Measurements from ENCODE around the gene MLLT6. TPM values are rescaled to one million over a fixed set of nuclear protein-coding genes. Genes with fewer than 3 reads are reported as not detected.
A peak's percentile ranks its signal among the peaks of the same experiment; 100 is the strongest.

The MLLT6 gene
- total RNA-seq, 2 experiments from 2014 or later = 145 to 148 TPM

DNA sequence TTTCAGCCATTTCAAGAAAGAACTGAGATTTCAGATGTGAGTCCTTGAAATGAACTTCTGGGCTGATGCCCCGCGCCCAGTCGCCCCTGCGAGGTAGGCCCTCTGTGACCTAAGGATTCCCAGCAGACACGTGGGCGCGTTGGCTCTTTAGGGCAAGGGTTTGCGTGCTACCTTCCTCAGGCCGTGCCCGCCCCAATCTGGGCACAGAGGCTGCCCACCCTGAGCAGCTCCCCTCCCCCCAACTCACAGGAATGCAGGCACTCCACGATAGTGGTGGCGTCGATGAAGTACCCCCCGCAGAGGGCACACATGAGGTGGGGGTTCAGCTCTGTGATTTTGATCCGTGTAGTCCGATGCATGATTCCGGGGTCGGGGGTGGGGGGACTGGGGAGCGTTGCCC lies 35.0 kb downstream of the MLLT6 start:
- Mint-ChIP-seq H3K9me3 (no peaks in the 10 kb centered on the region), H3K27me3 (peaks cover 6% of the 10 kb centered on the region), H3K4me1 (ENCODE audit: low read depth) (peaks cover 8% of the 10 kb centered on the region), H3K27ac (no peak overlapping the region), H3K36me3 (ENCODE audit: low read depth) (no peaks in the 10 kb centered on the region), H3K4me3 (no peak overlapping the region)
- TF ChIP-seq, protein P1, sequence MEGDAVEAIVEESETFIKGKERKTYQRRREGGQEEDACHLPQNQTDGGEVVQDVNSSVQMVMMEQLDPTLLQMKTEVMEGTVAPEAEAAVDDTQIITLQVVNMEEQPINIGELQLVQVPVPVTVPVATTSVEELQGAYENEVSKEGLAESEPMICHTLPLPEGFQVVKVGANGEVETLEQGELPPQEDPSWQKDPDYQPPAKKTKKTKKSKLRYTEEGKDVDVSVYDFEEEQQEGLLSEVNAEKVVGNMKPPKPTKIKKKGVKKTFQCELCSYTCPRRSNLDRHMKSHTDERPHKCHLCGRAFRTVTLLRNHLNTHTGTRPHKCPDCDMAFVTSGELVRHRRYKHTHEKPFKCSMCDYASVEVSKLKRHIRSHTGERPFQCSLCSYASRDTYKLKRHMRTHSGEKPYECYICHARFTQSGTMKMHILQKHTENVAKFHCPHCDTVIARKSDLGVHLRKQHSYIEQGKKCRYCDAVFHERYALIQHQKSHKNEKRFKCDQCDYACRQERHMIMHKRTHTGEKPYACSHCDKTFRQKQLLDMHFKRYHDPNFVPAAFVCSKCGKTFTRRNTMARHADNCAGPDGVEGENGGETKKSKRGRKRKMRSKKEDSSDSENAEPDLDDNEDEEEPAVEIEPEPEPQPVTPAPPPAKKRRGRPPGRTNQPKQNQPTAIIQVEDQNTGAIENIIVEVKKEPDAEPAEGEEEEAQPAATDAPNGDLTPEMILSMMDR (IDR thresholded peaks at IDR 0.05) = no peak
- ChIA-PET CTCF (no interaction called here), POLR2A (interaction anchor here (1.0 kb wide), 1 partner anchor 55 kb away, joined by 3 read pairs; no protein-coding TSS in a partner anchor)
- intact Hi-C loops (cut with micrococcal nuclease) = no loop called here
- no peak for DNase-seq
- no peak for ATAC-seq

DNA sequence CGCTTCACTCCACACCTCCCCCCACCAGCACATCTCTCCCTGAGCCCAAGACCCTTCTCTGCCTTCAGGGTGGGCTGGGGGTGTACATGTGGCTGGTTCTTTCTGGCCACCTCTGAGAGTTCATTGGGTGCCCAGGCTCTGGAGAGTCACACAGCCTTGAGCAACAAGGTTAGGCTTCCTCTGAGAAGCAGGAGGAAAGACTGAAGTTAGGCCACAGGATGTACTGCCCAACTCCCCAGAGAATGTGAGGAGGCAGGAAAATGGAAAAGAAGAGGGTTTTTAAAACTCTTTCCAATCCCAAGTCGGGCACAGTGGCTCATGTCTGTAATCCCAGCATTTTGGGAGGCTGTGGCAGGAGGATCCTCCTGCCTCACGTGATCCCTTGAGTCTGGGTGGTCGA lies 35.7 kb downstream of the MLLT6 start:
- no peaks in the 10 kb centered on the region for H3K36me3 Mint-ChIP-seq (ENCODE audit: low read depth)
- TF ChIP-seq, protein P1 (IDR thresholded peaks at IDR 0.05) = no peak
- POLR2A ChIA-PET = no interaction called here
- intact Hi-C loops (cut with micrococcal nuclease) = no loop called here
- DNase-seq (no peak), ATAC-seq (no peak)
- H3K4me1 Mint-ChIP-seq (ENCODE audit: low read depth) = peaks cover 3% of the 10 kb centered on the region
- H3K27ac Mint-ChIP-seq = no peak overlapping the region
- no peaks in the 10 kb centered on the region for H3K9me3 Mint-ChIP-seq
- peaks cover 11% of the 10 kb centered on the region for H3K27me3 Mint-ChIP-seq
- H3K4me3 Mint-ChIP-seq = no peak overlapping the region
- CTCF ChIA-PET = no interaction called here

DNA sequence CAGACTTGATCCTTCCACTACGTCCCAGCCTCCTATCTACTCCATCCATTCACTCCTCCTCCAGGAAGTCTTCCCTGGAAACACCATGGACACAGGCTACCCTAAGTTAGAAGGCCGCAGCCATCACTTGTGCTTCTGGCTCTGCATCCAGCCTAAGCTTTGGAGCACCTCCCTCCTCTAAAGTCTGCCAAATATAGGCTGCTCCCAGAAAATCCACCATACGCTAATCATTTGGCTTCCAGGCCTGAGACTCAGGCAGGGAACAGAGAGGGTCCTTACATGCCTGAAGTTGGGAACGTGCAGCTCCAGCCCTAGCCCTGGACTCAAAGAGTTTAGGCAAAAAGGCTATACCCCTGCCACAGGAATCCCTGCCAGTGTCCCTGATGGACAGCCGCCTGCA lies 36.4 kb downstream of the MLLT6 start:
- no peak for DNase-seq
- TF ChIP-seq, protein P1 (IDR thresholded peaks at IDR 0.05) = no peak
- ChIA-PET POLR2A (interaction anchor here (1.7 to 2.0 kb wide), 2 partner anchors 11 to 13 kb away, joined by 5 read pairs; no protein-coding TSS in a partner anchor), CTCF (interaction anchor here (1.0 kb wide), 1 partner anchor 11 kb away, joined by 4 read pairs; no protein-coding TSS in a partner anchor)
- Mint-ChIP-seq H3K36me3 (ENCODE audit: low read depth) (no peaks in the 10 kb centered on the region), H3K27ac (no peak overlapping the region), H3K9me3 (no peaks in the 10 kb centered on the region), H3K4me1 (ENCODE audit: low read depth) (peaks cover 9% of the 10 kb centered on the region), H3K27me3 (peaks cover 17% of the 10 kb centered on the region), H3K4me3 (no peak overlapping the region)
- intact Hi-C loops (cut with micrococcal nuclease) = no loop called here
- no peak for ATAC-seq

DNA sequence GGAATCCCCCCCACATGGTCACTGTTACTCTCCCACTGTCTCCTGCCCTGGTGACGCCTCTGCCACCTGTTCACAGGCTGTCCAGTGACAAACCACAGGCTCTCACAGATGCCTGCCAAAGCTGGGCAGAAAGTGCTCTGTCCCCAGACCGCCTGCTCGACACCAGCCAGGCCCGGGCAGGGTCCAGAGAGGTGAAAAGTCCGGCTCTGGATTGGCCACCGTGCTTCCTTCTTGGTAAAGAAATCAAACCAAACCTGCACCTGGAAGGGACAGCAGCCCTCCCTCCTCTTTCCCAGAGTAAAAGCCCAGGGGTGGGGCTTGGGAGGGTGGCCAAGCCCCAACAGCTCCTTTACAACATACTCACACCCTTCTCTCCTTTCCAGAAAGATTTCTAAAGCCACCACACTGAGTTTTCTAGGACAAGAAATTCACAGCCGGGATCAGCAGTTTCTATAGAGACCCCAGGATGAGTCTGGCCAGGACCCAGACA lies 36.9 kb downstream of the MLLT6 start:
- no peaks in the 10 kb centered on the region for H3K36me3 Mint-ChIP-seq (ENCODE audit: low read depth)
- no peak overlapping the region for H3K4me3 Mint-ChIP-seq
- peaks cover 22% of the 10 kb centered on the region for H3K27me3 Mint-ChIP-seq
- intact Hi-C loops (cut with micrococcal nuclease) = no loop called here
- no peaks in the 10 kb centered on the region for H3K9me3 Mint-ChIP-seq
- ATAC-seq (no peak), DNase-seq (no peak)
- H3K27ac Mint-ChIP-seq = no peak overlapping the region
- POLR2A ChIA-PET = interaction anchor here (1.7 to 2.3 kb wide), 3 partner anchors 11 to 37 kb away, joined by 5 to 9 read pairs (median 5); partner anchors contain the start of gene MLLT6
- TF ChIP-seq, protein P1 (IDR thresholded peaks at IDR 0.05) = no peak
- CTCF ChIA-PET = interaction anchor here (1.0 kb wide), 1 partner anchor 11 kb away, joined by 4 read pairs; no protein-coding TSS in a partner anchor
- H3K4me1 Mint-ChIP-seq (ENCODE audit: low read depth) = peaks cover 13% of the 10 kb centered on the region

DNA sequence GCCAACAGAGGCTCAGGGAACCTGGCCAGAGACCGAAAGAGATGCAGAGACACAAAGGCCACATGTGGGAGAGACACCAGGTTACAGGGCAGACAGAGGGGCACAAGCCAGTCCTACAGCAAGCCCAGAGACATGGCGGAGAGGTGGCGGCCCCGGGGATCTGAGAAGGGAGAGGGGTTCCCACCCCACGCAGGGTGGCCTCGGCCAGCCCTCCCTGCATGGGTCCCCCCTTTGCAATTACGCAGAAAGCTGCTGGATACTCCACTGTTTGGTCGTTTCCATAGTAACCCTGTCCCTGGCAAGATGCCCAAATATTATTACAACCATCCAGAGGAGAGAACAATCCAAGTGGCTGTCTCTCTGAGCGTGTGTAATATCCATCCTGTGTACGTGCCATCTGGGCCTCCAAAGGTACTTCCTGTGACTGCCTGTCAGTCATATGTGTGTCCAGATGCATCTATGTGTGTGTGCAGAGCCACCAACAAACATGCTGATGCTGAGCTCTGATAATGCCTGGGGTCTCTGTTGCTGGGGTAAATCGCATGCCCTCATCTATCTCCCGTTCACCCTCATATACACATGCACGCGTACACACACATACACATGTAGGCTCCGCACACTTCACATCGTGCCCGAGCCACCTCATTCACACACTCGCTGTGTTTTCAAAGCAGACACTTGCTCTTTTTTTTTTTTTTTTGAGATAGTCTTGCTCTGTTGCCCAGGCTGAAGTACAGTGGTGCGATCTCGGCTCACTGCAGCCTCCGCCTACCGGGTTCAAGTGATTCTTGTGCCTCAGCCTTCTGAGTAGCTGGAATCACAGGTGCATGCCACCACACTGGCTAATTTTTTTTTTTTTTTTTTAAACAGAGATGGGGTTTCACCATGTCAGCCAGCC lies 37.6 kb downstream of the MLLT6 start:
- intact Hi-C loops (cut with micrococcal nuclease) = no loop called here
- TF ChIP-seq, protein P1 (IDR thresholded peaks at IDR 0.05) = no peak
- H3K9me3 Mint-ChIP-seq = no peaks in the 10 kb centered on the region
- peaks cover 13% of the 10 kb centered on the region for H3K4me1 Mint-ChIP-seq (ENCODE audit: low read depth)
- peak; percentile 73 for ATAC-seq
- peak; percentile 35 for DNase-seq
- no peaks in the 10 kb centered on the region for H3K36me3 Mint-ChIP-seq (ENCODE audit: low read depth)
- no peak overlapping the region for H3K27ac Mint-ChIP-seq
- ChIA-PET POLR2A (interaction anchor here (0.7 to 2.3 kb wide), 6 partner anchors 10 to 38 kb away, joined by 3 to 9 read pairs (median 4); partner anchors contain the start of genes MLLT6 and PSMB3), CTCF (interaction anchor here (1.0 to 5.3 kb wide), 2 partner anchors 7 to 12 kb away, joined by 4 to 42 read pairs; no protein-coding TSS in a partner anchor)
- peaks cover 22% of the 10 kb centered on the region for H3K27me3 Mint-ChIP-seq
- no peak overlapping the region for H3K4me3 Mint-ChIP-seq

All from activated CD8-positive, alpha-beta T cell treated with anti-CD3 and anti-CD28 coated beads for 36 hours (primary cell).